BJ (cell line): Measurements from ENCODE around the gene MAP2K5. TPM values are rescaled to one million over a fixed set of nuclear protein-coding genes. Genes with fewer than 3 reads are reported as not detected.

Experiments
- CTCF ChIA-PET: fragments of 350-600 bp; formaldehyde crosslinking; extraction: SDS; loops from one replicate; lab custom pipeline; 2021; ENCODE audit warnings: antibody characterized with exemption, inconsistent platforms; lab: Yijun Ruan, JAX
- POLR2A ChIA-PET: fragments of 300-600 bp; sonication (Branson Sonifier 250); formaldehyde crosslinking; extraction: SDS; loops from one replicate; lab custom pipeline; 2021; ENCODE audit warnings: antibody characterized with exemption; lab: Charles Lee
- DNase-seq: peaks from one replicate; pipeline ENCODE4 v3.0.0-alpha.2; 2011; ENCODE audit warnings: low read depth
- H3K27me3 ChIP-seq: 2 replicates; pipeline ENCODE4 v1.6.0; 2011; ENCODE audit warnings: low read length; ENCODE audit not compliant: control insufficient read depth, insufficient read depth
- H3K36me3 ChIP-seq: 2 replicates; pipeline ENCODE4 v1.5.1; 2011; ENCODE audit warnings: low read length; ENCODE audit not compliant: control insufficient read depth, insufficient read depth
- H3K4me3 ChIP-seq: 2 replicates; pipeline ENCODE4 v1.5.1; 2011; ENCODE audit warnings: low read depth, mild to moderate bottlenecking, control low read depth, low read length
- polyA plus RNA-seq: library from polyadenylated mRNA; depleted of rRNA; stranded (reverse); fragments of >200 nt; gene quantifications from 2 replicates; pipeline ENCODE4 v1.2.3, GENCODE V29; 2011
- TF ChIP-seq, protein P1 (sequence below): IDR thresholded peaks from 2 replicates; pipeline ENCODE4 v1.5.1; 2011; ENCODE audit warnings: low read depth, mild to moderate bottlenecking, control low read depth, inconsistent platforms, low read length, moderate library complexity; ENCODE audit not compliant: insufficient read depth

Gene MAP2K5
- polyA plus RNA-seq, 1 experiment, result 5.6 TPM

DNA sequence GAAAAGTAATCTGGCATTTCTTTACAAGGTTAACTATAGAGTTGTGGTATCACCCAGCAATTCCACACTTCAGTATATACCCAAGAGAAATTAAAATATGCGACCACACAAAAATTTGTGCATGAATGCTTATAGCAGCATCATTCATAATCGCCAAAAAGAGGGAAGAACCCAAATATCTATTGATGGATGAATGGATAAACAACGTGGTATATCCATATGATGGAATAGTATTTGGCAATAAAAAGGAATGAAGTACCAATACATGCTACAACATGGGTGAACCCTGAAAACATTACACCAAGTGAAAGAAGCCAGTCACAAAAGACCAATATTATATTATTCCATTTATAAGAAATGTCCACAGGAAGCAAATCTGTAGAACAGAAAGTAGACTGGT, 274.2 kb downstream of the MAP2K5 start:
- POLR2A ChIA-PET, result no interaction called here
- DNase-seq, result no peak
- Histone ChIP-seq H3K27me3 (peaks cover 38% of the 10 kb centered on the region), H3K36me3 (no peaks in the 10 kb centered on the region), H3K4me3 (no peak overlapping the region)
- CTCF ChIA-PET, result interaction anchor here (1.3 kb wide), 1 partner anchor 12 kb away, joined by 3 read pairs; no protein-coding TSS in a partner anchor
- TF ChIP-seq, protein P1, sequence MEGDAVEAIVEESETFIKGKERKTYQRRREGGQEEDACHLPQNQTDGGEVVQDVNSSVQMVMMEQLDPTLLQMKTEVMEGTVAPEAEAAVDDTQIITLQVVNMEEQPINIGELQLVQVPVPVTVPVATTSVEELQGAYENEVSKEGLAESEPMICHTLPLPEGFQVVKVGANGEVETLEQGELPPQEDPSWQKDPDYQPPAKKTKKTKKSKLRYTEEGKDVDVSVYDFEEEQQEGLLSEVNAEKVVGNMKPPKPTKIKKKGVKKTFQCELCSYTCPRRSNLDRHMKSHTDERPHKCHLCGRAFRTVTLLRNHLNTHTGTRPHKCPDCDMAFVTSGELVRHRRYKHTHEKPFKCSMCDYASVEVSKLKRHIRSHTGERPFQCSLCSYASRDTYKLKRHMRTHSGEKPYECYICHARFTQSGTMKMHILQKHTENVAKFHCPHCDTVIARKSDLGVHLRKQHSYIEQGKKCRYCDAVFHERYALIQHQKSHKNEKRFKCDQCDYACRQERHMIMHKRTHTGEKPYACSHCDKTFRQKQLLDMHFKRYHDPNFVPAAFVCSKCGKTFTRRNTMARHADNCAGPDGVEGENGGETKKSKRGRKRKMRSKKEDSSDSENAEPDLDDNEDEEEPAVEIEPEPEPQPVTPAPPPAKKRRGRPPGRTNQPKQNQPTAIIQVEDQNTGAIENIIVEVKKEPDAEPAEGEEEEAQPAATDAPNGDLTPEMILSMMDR, result no peak

DNA sequence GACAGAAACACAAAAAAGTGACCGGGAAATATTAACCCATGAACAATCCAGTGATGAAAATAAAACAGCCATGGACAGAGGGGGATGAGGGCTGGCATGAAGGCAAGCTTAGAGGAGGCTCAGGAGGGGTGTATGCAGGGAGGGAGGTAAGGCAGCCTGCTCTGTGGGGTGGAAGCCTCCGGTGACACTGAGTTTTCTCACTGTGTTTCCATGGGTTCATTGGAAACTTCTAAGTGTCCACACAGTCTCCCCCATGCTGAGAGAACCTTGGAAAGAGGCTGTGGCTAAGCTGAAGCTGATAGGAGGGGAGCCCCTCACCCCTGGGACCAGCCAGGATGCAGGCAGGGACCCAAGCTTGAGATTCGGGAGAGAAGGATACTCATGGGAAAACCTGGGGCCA, 276.0 kb downstream of the MAP2K5 start:
- TF ChIP-seq, protein P1, result no peak
- ChIA-PET CTCF (interaction anchor here (0.8 to 1.3 kb wide), 2 partner anchors 14 to 361 kb away, joined by 3 to 4 read pairs; no protein-coding TSS in a partner anchor), POLR2A (no interaction called here)
- Histone ChIP-seq H3K36me3 (no peaks in the 10 kb centered on the region), H3K27me3 (peaks cover 49% of the 10 kb centered on the region), H3K4me3 (no peak overlapping the region)
- DNase-seq, result no peak

DNA sequence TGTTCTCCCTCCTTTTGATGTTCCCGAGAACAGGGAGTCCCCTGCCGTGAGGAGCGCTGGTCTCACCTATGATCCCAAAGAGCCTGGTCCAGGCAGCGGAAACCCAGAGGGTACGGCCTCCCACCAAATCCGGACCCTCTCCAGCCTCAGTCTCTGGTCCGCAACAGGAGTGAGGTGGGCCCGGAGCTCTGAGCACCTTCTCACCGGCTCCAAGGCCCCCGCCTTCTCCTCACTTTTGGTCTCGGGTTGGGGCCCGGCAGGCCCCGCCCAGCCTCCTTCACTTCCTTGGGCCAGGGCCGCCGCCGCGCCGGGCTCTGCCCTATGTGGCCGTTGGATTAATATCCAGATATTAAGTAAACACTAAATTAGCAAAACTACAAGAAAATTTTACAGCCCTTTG, 277.1 kb downstream of the MAP2K5 start:
- ChIA-PET POLR2A (no interaction called here), CTCF (interaction anchor here (1.7 kb wide), 1 partner anchor 362 kb away, joined by 4 read pairs; no protein-coding TSS in a partner anchor)
- no peak overlapping the region for H3K4me3 ChIP-seq
- TF ChIP-seq, protein P1, result no peak
- peaks cover 60% of the 10 kb centered on the region for H3K27me3 ChIP-seq
- H3K36me3 ChIP-seq, result no peaks in the 10 kb centered on the region
- DNase-seq, result no peak

DNA sequence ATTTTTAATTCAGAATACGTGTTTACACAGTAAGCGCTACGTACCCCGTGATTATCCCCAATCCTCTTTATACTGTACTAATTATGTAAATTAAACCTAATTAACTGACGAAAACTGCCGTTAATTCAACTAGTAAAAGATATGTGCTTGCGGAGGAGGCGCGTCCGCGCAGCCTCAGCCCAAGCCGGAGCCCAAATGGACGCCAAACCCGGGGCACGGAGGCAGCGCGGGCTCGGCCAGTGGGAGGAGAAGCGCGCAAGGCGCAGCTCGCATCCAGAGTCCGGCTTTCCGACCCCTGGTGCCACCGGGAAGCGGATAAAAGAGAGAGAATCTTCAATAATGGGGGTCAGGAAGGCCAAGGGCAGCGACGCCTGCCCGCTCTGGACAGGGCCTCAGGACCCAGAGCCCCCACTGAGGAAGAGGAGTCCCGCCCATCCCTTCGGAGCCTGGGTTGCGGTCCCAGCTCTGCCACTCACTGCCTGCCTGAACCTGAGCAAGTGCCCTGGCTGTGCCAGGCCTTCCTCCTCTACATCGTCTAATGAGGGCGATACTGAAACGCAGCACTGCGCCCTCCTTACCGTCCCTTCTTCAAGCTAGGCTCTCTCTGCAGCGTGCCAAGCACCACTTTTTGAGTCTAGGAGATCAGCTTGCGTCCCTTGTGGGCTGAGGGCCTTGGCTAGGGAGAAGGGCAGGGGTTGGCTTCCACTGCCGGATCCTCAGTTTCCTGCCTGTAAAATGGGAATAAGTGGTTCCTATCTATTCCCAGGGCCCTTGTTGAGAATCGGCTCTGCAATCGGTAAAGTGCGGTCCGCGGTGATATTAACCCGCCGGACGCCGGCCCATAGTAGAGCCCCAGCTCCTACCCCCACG, 277.9 kb downstream of the MAP2K5 start:
- H3K36me3 ChIP-seq, result no peaks in the 10 kb centered on the region
- peaks cover 62% of the 10 kb centered on the region for H3K27me3 ChIP-seq
- DNase-seq, result no peak
- POLR2A ChIA-PET, result no interaction called here
- TF ChIP-seq, protein P1, result no peak
- CTCF ChIA-PET, result interaction anchor here (0.9 to 1.7 kb wide), 4 partner anchors 15 to 873 kb away, joined by 3 to 7 read pairs (median 4); no protein-coding TSS in a partner anchor
- no peak overlapping the region for H3K4me3 ChIP-seq

DNA sequence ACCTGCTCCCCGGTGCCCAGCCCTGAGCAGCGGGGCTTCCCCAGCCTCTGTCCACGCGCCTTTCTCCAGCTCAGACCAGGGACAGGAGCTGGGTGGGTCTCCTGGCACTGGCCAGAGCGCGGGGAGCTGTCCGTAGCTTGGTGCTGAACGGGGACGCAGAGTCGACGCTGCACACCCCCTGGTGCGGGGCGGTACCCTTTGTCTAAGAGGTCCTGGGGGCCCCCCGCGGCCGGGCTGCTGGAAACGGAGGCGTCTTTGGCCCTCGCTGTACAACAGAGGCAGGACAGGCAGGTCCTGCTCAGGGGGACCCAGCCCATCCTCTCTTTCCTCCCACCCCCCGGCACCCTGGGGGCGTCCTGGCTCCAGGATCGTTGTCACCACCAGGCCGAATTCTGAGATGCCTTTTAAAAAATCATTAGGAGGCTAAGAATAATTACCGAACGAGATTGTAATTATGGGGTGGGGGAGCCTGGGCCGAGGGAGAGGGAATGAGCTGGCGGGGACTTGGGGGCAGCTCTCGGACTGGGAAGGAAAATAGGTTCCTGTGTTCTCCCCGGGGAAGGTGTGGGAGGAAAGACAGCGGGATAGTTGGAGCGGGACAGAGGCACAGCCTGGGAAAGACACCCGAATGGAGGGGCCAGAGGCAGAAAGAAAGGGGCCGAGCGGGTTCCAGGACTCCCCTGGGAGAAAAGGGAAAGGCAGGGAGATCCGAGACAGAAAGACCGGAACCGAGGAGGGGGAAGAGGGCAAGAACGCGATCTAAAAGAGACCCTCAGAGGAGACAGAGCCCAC, 278.7 kb downstream of the MAP2K5 start:
- CTCF ChIA-PET, result interaction anchor here (0.9 to 1.7 kb wide), 4 partner anchors 14 to 874 kb away, joined by 3 to 7 read pairs (median 4); no protein-coding TSS in a partner anchor
- DNase-seq, result no peak
- TF ChIP-seq, protein P1, result no peak
- H3K4me3 ChIP-seq, result no peak overlapping the region
- no peaks in the 10 kb centered on the region for H3K36me3 ChIP-seq
- H3K27me3 ChIP-seq, result peaks cover 69% of the 10 kb centered on the region
- POLR2A ChIA-PET, result no interaction called here
